Spleen (tissue), 7 donors: ENCODE data around the gene MICU1.

Experiments
- CTCF ChIP-seq, 11 experiments: fragments of 200-600 bp in 7 of 11; fragments of 450-650 bp in 4 of 11; sonication (generic) in 4 of 11; IDR thresholded peaks in 8 of 11; conservative IDR thresholded peaks in 3 of 11; 1 replicate in 7 of 11; 2 replicates in 4 of 11; pipeline versions ENCODE4 v1.4.0 to v1.8.0; 2016 to 2021; ENCODE audit warnings: antibody characterized with exemption in 11 of 11, inconsistent platforms in 4 of 11, mild to moderate bottlenecking in 1 of 11
- POLR2A ChIP-seq, 3 donors: fragments of 450-650 bp; IDR thresholded peaks; one replicate each; pipeline ENCODE4 v1.5.1; 2017; ENCODE audit warnings: antibody characterized with exemption in 3 of 3, mild to moderate bottlenecking in 1 of 3
- donor health status: DM: no; HTN: no; CAD: no; lungs with moderate emphysema.
- donor health status: DM: no; HTN: no; CAD: no.
- donor health status: DM: no; HTN: no; CAD: no.

- no peak for TF ChIP-seq CTCF (IDR thresholded peaks at IDR 0.05 in 8 of 11, conservative IDR thresholded peaks at IDR 0.05 in 3 of 11)
- TF ChIP-seq POLR2A (IDR thresholded peaks at IDR 0.05), result no peak
Measured at GRCh38 chr10:72336259-72337038, 289.4 kb downstream of the MICU1 start.
